Measurements from ENCODE around the gene NHERF1.

Gene NHERF1

DNA sequence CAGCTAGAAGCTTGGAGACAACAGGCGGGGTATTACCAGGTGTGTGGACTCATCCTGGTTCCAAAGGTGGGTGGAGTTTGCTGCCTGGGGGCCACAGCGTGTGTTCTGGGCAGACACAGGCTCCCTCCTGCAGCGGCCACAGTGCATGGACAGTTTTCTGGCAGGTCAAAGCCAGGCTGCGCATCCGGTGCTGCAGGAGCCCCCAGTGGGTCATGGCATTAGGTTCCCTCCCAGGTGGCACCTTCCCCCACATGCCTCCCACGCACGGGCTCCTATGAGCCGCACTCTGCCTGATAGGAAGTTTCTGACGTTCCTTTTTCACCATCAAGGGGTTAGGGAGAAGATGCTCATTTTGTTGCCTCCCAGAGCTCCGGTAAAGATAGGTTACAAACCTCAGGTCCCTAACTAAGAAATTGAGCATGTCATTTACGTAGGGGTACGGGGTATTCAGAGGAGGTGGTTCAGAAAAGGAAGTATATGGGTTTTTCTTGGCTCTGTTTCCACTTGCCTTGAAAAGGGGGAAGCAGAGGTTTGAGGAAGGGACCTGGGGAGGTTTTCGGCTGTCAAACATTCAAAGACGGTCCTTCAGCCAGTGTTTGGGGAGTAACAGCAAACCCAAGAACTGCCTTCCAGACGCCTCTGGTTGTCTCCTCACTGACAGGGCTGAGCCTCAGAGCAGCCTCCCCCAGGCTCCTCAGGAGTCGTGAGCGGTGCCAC lies 60.4 kb downstream of the NHERF1 start:
- no peak for DNase-seq (ENCODE audit: low spot score)

DNA sequence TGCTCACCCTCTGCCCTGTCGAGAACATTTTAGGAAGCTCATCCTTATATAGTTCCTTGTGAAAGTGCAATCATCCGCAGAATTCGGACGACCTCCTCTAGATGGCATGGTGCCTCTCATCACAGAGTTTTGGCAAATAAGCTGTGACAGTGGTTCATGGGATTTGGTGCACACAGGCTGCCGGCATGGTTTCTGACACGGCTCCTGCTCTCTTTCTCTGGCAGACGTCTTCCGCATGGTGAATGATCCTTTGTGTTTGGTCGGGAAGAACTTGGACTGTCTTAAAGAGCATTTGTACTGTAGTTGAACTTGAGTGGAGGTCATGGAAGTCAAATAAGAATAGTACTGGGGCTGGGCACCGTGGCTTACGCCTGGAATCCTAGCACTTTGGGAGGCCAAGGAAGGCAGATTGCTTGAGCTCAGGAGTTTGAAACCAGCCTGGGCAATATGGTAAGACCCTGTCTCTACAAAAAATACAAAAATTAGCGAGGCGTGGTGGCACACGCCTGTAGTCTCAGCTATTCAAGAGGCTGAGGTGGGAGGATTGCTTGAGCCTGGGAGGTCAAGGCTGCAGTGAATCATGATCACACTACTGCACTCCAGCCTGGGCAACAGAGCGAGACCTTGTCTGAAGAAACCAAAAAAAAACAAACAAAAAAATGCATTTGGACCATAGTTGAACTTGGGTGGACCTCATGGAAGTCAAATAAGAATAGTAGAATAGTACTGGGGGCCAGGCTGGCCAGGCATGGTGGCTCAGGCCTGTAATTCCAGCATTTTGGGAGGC lies 62.5 kb downstream of the NHERF1 start:
- DNase-seq (ENCODE audit: low spot score) = no peak

DNA sequence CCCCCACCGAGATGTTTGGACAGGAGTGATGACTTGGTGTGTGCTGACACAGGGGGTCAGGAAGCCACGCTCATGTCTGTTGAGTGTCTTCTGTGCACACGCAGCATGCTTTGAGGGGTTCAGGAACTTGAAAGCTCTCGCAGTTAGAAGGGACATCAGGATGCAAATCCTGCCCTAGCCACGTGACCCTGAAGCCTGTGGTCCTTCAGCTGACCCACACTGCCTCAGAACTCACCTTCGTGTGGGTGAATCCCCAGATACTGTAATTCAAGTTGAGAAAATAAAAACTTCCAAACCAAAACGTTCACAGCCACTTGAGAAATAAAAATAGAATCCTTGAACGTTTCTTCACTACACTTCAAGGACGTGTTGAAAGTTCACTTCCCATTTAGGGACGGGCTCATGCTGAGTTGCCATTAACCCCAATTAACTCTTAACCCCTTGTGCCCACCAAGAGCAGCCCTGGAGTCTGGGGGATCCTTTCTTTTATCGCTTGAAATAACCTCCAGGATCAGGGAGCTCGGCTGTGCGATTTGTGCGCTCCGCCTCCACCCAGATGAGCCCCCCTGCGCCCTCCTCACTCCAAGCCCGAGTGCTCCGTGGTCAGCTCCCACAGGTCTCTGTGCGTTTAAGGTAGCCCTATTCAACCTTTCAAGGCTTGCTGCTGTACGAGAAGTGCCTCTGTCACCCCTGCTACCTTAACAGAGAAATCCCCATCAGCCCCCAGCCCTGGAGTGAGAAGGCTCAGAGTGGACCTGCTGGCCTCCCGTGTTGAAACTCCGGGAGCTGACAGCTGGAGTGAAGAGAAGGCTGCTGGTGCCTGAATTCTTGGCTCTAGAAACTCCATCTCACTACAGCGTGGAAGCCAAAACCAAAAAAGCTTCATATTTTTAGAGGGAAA lies 63.9 kb downstream of the NHERF1 start:
- no peak for DNase-seq (ENCODE audit: low spot score)

DNA sequence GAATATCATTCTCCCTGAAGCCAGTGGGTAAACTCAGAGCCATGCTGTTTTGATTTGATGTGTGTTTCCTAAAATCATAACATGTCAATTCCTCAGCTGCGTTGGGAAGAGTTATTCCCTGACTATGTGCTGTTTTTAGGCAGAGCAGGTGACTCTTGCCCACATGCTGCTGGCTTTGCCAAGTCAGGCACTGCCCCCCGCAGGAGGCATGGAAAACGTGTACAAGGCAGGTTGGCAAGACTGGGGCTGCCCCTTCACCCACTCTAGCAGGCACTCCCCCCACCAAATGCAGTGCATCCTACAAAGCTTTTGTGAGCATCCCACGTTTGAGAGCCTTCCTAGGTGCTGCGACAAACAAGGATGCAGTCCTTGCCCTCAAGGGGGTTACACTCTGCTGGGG lies 66.0 kb downstream of the NHERF1 start:
- DNase-seq (ENCODE audit: low spot score) = no peak

DNA sequence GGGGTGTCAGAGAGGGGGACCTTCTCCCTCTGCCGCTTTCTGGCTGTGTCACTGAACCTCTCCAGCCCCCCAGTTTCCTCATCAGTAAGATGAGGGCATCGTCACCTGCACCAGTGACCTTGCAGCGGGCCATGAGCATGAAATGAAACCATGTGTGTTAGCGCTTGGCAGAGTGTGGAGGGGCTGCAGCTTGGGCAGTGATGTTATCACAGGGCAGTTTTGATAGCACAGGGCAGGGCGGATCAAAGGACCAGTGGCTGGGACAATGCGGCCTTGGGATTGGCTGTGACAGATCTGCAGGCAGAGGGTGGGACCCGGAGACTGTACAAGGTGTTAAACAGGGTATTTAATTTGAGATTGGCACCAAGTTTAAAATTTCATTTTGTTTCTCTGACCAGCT lies 66.6 kb downstream of the NHERF1 start:
- no peak for DNase-seq (ENCODE audit: low spot score)

DNA sequence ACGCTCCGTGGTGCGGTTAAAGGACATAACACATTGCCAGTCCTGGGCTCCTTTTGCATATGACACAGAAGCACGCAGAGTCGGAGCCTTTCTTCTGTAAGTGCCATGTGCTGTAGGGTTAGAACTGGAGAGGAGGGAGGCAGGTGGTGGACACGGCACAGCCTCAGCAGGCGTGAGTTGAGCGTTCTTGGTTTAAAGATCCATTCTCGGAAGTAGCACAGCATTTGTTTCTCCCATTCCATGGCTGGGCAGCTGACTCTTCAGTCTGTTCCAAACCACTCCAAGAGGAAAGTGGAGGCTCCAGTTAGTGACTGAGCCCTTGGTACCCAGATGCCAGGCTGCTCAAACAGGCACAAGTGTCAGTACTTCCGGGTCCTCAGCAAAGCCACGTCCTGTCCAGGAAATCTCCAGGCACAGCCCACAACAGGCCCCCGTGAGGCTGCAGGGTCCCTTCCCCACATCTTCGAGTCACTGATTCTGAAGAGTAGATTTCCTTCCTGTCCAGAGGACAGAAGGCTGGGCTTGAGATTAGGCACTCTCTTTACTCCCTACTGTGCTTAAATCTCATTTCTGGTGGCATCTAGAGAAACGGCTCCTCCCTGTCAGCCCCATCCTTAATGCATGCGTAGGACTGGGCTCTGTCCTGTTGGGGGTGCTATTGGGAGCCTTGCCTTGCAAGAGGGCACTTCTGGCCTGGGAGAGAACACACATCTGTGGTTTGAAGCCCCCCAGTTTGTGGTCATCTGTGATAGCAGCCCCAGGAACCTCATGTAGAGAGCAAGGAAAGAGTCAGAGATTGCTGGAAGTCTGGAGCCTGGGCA lies 67.3 kb downstream of the NHERF1 start:
- peak; percentile 71 for DNase-seq (ENCODE audit: low spot score)

DNA sequence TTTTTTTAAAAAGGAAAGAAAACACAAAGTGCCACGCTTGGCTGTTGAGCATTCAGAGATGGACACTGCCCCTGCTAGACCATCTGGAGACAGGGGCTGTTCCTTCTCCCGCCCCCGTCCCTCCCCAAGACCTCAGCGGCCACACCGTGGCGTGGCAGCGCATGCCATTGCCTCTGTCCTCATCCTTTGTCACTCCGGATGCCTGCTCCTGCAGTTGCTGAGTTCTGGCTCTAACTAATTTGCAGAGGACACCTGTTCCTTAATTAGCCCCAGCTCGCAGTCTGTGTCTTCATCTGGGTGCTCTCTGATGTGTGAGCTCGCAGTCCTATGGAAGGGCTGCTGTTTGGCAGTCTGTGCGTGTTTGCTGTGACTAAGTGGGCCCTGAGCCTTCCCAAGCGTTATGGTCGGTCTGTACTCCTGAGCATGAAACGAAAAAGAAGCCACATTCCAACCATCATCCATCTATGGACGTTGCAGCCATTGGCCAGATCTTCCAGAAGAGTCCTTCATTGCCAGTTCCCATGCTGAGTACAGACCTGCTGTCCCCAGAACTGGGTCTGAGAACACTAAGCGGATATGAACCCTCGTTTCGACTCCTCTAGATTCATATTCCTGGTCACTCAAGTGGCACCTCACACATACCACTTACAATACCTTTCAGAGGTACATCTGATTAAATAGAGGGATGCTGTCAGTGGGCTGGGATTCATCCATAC lies 68.6 kb downstream of the NHERF1 start:
- no peak for DNase-seq (ENCODE audit: low spot score)

DNA sequence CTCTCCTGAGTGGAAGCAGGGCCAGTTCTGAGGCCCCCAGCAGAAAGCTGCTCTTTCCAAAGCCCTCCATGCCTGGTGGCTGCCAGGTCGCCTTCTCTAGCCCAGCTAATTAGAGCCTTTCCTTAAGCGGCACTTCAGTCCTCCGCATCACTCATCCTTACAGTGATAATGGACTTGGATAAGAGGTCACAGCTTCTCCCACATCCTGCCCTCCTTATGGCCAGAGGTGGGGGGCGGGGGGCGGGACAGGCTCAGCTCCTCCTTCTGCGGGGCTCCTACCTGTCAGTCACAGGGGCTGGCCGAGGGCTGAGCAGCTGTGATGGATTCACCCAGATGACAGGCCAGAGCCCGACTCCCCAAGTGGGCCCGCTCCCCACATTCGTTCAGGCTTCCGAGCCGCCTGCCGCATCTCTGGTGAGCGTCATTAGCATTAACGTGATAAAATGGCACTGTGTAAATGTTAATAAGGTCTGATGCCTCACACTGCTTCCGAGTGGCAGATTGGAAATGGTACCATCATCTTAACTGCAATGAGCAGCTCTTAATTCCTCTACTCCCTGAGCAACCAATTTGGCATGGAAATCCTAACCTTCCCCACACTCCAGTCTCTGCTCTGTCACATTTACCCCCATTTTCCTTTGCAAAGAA lies 70.0 kb downstream of the NHERF1 start:
- no peak for DNase-seq (ENCODE audit: low spot score)
